Activated T-helper 1 cell treated with anti-CD3 and anti-CD28 coated beads, Interleukin-12 subunit alpha, Interleukin-12 subunit beta, Interleukin-2, Interleukin-4 antibody, amounts not matched to agents 30 ng/mL and 10 ng/mL and 1 ng/mL, durations not matched to agents 14 hours and 24 hours and 36 hours (primary cell): ENCODE measurements around the gene CRADD. TPM values are rescaled to one million over a fixed set of nuclear protein-coding genes. Genes with fewer than 3 reads are reported as not detected.
A peak's percentile ranks its signal among the peaks of the same experiment; 100 is the strongest.
"Not testable (repeated sequence)": the region's sequence is repeated elsewhere in the genome, so short reads cannot be mapped to it uniquely, and the experiment has no call there.

Experiments
- DNase-seq: peaks from one replicate; pipeline ENCODE4 v3.0.0; 2021; ENCODE audit warnings: low spot score
- H3K27ac Mint-ChIP-seq: one replicate; pipeline ENCODE4 v1.8.0; 2021; ENCODE audit warnings: mild to moderate bottlenecking, mixed read lengths
- H3K27me3 Mint-ChIP-seq: one replicate; pipeline ENCODE4 v1.8.0; 2022; ENCODE audit warnings: mild to moderate bottlenecking, moderate library complexity, mixed read lengths; ENCODE audit not compliant: insufficient read depth
- H3K36me3 Mint-ChIP-seq: one replicate; pipeline ENCODE4 v1.8.0; 2021; ENCODE audit warnings: low read depth, mixed read lengths
- H3K4me1 Mint-ChIP-seq: one replicate; pipeline ENCODE4 v1.8.0; 2021; ENCODE audit warnings: low read depth, mixed read lengths
- H3K4me3 Mint-ChIP-seq: one replicate; pipeline ENCODE4 v1.8.0; 2021; ENCODE audit warnings: mild to moderate bottlenecking, moderate library complexity, mixed read lengths
- H3K9me3 Mint-ChIP-seq: one replicate; pipeline ENCODE4 v1.8.0; 2021; ENCODE audit warnings: mixed read lengths
- intact Hi-C: fragments of 100-400 bp; cut with micrococcal nuclease; formaldehyde crosslinking; loops from one replicate; pipeline ENCODE4 v1.15.1; 2024
- total RNA-seq: library from RNA; stranded (reverse); gene quantifications from 2 replicates; pipeline ENCODE4 v1.2.3, GENCODE V29; 2022

CRADD gene
- 11.2 and 12.3 TPM in 2 replicates for total RNA-seq

DNA sequence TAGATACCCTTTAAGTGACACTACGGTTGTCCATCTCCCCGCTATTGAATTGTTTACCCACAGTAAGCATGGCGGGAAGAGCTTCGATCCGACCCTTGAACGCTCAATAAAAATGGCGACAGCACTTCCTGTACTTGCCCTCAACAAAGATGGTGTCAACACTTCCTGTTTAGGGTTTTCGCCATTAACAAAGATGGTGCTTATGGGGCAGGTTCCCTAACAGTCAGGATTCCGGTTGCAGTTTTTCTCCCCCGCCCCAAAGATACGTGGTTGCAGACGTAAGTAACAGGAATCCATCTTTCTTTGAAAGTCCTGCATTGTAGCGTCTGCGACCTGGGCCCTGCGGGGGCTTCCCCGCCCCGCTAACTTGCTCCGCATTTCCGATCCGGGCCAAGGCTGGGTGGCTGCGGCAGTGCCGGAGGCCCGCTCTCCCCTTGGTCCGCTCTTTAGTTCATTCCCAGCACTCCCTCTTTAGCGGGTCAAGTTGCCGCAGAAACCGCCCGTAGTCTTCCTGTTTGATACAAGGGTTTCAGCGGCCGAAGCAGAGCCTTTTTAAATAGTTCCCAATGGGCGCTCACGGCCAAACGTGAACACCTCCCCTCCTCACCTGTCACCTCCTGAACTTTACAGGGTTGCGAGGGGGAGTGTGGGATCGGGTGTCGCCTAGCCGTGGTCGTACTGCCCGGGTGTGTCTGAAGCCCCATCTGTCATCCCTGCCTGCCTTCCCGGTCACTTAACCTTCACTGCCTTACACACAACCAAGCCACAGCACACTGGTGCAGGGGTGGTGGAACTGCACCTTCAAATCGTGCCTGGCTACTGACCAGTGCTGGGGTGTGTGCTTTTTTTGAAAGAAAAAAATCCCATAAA, at the start of gene CRADD:
TSS of gene CRADD (plus strand) at position 181 of the 870 bp plus-strand sequence.
- peaks cover 5% of the 10 kb centered on the region for H3K9me3 Mint-ChIP-seq
- H3K27ac Mint-ChIP-seq, result peak within 1 kb of the TSS; percentile 96
- intact Hi-C loops, result loop anchor here (1.0 to 10.0 kb wide), 16 partner anchors 65 to 1810 kb away; partner anchors contain the start of genes CEP83, EEA1, MRPL42 and NUDT4
- H3K36me3 Mint-ChIP-seq, result peaks cover 10% of the 10 kb centered on the region
- H3K27me3 Mint-ChIP-seq, result no peaks in the 10 kb centered on the region
- peaks cover 38% of the 10 kb centered on the region for H3K4me1 Mint-ChIP-seq
- H3K4me3 Mint-ChIP-seq, result peak within 1 kb of the TSS; percentile 85
- DNase-seq, result peak; percentile 86

DNA sequence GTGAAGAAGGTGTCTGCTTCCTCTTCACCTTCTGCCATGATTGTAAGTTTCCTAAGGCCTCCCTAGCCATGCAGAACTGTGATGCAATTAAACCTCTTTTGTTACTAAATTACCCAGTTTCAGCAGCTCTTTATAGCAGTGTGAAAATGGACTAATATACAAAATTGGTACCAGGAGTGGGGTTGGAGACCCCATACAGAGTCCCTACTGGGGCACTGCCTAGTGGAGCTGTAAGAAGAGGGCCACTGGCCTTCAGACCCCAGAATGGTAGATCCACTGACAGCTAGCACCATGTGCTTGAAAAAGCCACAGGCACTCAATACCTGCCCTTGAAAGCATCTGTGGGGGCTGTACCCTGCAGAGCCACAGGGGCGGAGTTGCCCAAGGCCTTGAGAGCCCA, 44.8 kb upstream of the CRADD start:
- Mint-ChIP-seq H3K4me1 (no peaks in the 10 kb centered on the region), H3K36me3 (peaks cover 2% of the 10 kb centered on the region), H3K27me3 (peaks cover 16% of the 10 kb centered on the region)

DNA sequence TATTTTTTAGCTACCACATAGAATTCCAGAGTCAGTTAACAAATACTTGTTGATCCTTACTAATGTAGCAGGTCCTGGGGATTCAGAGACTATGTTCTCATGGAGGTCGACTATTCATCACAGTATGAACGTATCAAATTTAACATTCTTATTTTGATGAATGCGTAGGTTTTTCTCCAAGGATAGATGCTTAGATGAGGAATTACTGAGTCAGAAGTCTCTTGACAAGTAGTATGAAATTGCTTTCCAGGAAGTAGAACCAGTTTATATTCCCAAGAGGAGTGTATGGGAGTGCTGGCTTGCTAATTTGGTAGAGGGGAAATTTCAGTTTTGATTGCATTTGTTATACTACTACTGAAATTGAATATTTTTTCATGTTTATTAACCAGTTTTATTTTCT, 42.8 kb upstream of the CRADD start:
- Mint-ChIP-seq H3K4me1 (no peaks in the 10 kb centered on the region), H3K36me3 (peaks cover 2% of the 10 kb centered on the region), H3K9me3 (peaks cover 22% of the 10 kb centered on the region), H3K27me3 (peaks cover 27% of the 10 kb centered on the region), H3K27ac (no peak overlapping the region), H3K4me3 (no peak overlapping the region)
- DNase-seq, result no peak
- intact Hi-C loops, result no loop called here

More for the DNA sequence above, 44.8 kb upstream of the CRADD start:
- Mint-ChIP-seq H3K27ac (no peak overlapping the region), H3K4me3 (no peak overlapping the region), H3K9me3 (peaks cover 22% of the 10 kb centered on the region)
- DNase-seq, result no peak
- intact Hi-C loops, result no loop called here

DNA sequence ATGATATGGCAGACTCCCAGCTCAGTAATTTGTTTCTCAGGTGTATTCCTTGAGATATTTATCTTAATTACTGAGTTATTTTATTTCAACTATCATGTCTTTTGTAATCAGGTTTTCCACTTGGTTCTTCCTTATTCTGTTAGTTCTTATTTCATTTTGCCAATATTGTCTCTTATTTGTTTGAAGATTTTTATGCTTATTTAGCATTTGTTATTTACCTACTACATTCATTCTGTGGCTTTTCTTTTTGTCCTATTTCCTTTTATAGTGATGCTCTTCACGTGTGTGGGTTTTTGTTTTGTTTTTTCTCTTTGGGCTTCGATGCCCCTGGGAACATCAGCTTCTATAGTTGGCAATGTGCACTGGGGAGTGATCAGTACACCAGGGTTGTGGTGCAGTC, 40.5 kb upstream of the CRADD start:
- Mint-ChIP-seq H3K4me3 (no peak overlapping the region), H3K36me3 (peaks cover 2% of the 10 kb centered on the region), H3K4me1 (no peaks in the 10 kb centered on the region), H3K27me3 (peaks cover 27% of the 10 kb centered on the region), H3K9me3 (peaks cover 22% of the 10 kb centered on the region), H3K27ac (no peak overlapping the region)
- DNase-seq, result no peak
- intact Hi-C loops, result no loop called here

DNA sequence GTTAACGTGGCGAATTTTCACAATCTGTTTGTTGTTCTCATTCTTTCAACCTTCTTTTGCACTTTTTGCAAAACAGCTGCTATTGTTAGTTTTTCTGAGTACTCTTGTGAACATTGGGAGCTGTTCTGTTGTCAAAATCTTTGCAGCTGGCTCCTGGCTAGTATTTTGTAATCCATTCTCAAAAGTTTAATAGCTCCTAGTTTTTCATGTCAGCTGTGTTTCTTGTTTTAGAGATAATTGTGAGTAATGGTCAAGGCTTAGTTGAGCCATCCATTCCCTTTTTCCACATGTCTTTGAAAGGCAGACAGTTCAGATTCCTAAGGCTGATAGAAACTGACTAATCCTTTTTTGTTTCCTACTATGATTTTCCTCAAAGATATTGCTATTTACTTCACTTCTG, 39.1 kb upstream of the CRADD start:
- Mint-ChIP-seq H3K27ac (no peak overlapping the region), H3K4me1 (no peaks in the 10 kb centered on the region), H3K36me3 (no peaks in the 10 kb centered on the region), H3K9me3 (peaks cover 11% of the 10 kb centered on the region), H3K4me3 (no peak overlapping the region), H3K27me3 (peaks cover 27% of the 10 kb centered on the region)
- intact Hi-C loops, result no loop called here
- DNase-seq, result no peak

GRCh38 chr12:93638954-93639353, 38.2 kb upstream of the CRADD start:
- Mint-ChIP-seq H3K4me1 (no peaks in the 10 kb centered on the region), H3K9me3 (peaks cover 6% of the 10 kb centered on the region), H3K27me3 (peaks cover 25% of the 10 kb centered on the region), H3K27ac (no peak overlapping the region), H3K36me3 (no peaks in the 10 kb centered on the region), H3K4me3 (no peak overlapping the region)
- intact Hi-C loops, result no loop called here
- DNase-seq, result no peak

- Mint-ChIP-seq H3K27me3 (peaks cover 24% of the 10 kb centered on the region), H3K4me1 (no peaks in the 10 kb centered on the region), H3K4me3 (no peak overlapping the region), H3K36me3 (no peaks in the 10 kb centered on the region), H3K9me3 (peaks cover 4% of the 10 kb centered on the region), H3K27ac (no peak overlapping the region)
- DNase-seq, result no peak
- intact Hi-C loops, result no loop called here
These were observed 37.8 kb upstream of the CRADD start for GRCh38 chr12:93639406-93639805.

- intact Hi-C loops, result not testable (repeated sequence)
These were observed 35.8 kb upstream of the CRADD start for GRCh38 chr12:93641380-93641779.

GRCh38 chr12:93642751-93643150, 34.4 kb upstream of the CRADD start:
- H3K27me3 Mint-ChIP-seq, result peaks cover 8% of the 10 kb centered on the region
- no peak for DNase-seq
- no peak overlapping the region for H3K4me3 Mint-ChIP-seq
- no peak overlapping the region for H3K27ac Mint-ChIP-seq
- no peaks in the 10 kb centered on the region for H3K36me3 Mint-ChIP-seq
- no peaks in the 10 kb centered on the region for H3K4me1 Mint-ChIP-seq
- intact Hi-C loops, result no loop called here
- peaks cover 4% of the 10 kb centered on the region for H3K9me3 Mint-ChIP-seq

More at GRCh38 chr12:93641380-93641779, 35.8 kb upstream of the CRADD start:
- not testable (repeated sequence) for H3K4me1 Mint-ChIP-seq, H3K27ac Mint-ChIP-seq, DNase-seq, H3K9me3 Mint-ChIP-seq, H3K36me3 Mint-ChIP-seq, H3K4me3 Mint-ChIP-seq
- peaks cover 18% of the 10 kb centered on the region for H3K27me3 Mint-ChIP-seq

- no peak overlapping the region for H3K4me3 Mint-ChIP-seq
- peaks cover 4% of the 10 kb centered on the region for H3K9me3 Mint-ChIP-seq
- intact Hi-C loops, result no loop called here
- no peaks in the 10 kb centered on the region for H3K4me1 Mint-ChIP-seq
- no peak for DNase-seq
- H3K27ac Mint-ChIP-seq, result no peak overlapping the region
- H3K36me3 Mint-ChIP-seq, result no peaks in the 10 kb centered on the region
- no peaks in the 10 kb centered on the region for H3K27me3 Mint-ChIP-seq
These were observed 31.5 kb upstream of the CRADD start for GRCh38 chr12:93645702-93646101.

- no peak for DNase-seq
- Mint-ChIP-seq H3K4me1 (no peaks in the 10 kb centered on the region), H3K27ac (no peak overlapping the region), H3K9me3 (no peaks in the 10 kb centered on the region), H3K36me3 (no peaks in the 10 kb centered on the region), H3K4me3 (no peak overlapping the region), H3K27me3 (no peaks in the 10 kb centered on the region)
- intact Hi-C loops, result no loop called here
These were observed 26.5 kb upstream of the CRADD start for GRCh38 chr12:93650626-93651025.

GRCh38 chr12:93653079-93653478, 24.1 kb upstream of the CRADD start:
- Mint-ChIP-seq H3K27me3 (no peaks in the 10 kb centered on the region), H3K4me3 (no peak overlapping the region)

GRCh38 chr12:93653712-93654111, 23.5 kb upstream of the CRADD start:
- H3K4me1 Mint-ChIP-seq, result no peaks in the 10 kb centered on the region
- H3K9me3 Mint-ChIP-seq, result no peaks in the 10 kb centered on the region
- DNase-seq, result no peak
- H3K36me3 Mint-ChIP-seq, result peaks cover 2% of the 10 kb centered on the region
- no peak overlapping the region for H3K27ac Mint-ChIP-seq
- intact Hi-C loops, result no loop called here
- no peaks in the 10 kb centered on the region for H3K27me3 Mint-ChIP-seq
- no peak overlapping the region for H3K4me3 Mint-ChIP-seq

More at GRCh38 chr12:93653079-93653478, 24.1 kb upstream of the CRADD start:
- H3K36me3 Mint-ChIP-seq, result peaks cover 2% of the 10 kb centered on the region
- H3K4me1 Mint-ChIP-seq, result no peaks in the 10 kb centered on the region
- no peak overlapping the region for H3K27ac Mint-ChIP-seq
- DNase-seq, result no peak
- intact Hi-C loops, result no loop called here
- H3K9me3 Mint-ChIP-seq, result no peaks in the 10 kb centered on the region
